HG03139 (cell line): ENCODE results near the gene SFT2D2.

Experiments used
- ATAC-seq: cut with Tn5 transposase; IDR thresholded peaks from one replicate; pipeline ENCODE4 v1.9.1; 2021; ENCODE audit not compliant: unreplicated experiment

Gene SFT2D2

GRCh38 chr1:168263130-168263529 is 37.3 kb downstream of the SFT2D2 start:
- ATAC-seq: no peak

- no peak for ATAC-seq
Observed at GRCh38 chr1:168264296-168264695, 38.5 kb downstream of the SFT2D2 start.

GRCh38 chr1:168265596-168265995 is 39.8 kb downstream of the SFT2D2 start:
- no peak for ATAC-seq

GRCh38 chr1:168266644-168267186 is 40.9 kb downstream of the SFT2D2 start:
- ATAC-seq: no peak

DNA sequence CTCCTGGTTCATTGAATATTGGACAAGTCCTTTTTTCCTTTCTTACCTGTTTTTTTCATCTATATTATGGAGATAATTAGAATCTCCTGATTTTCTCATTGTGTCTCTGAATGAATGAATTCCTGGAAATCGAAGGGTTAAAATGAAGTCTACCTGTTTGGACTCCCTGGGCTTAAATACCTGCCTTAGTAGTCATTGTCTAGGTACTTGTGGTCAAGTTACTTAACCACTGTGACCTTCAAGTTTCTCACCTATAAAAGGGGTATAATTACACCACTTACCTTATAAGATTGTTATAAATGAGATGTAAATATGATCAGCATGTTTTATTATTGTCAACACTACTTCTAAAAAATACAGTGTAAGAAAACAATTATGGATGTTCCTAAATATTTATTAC is 45.8 kb downstream of the SFT2D2 start:
- ATAC-seq: no peak

DNA sequence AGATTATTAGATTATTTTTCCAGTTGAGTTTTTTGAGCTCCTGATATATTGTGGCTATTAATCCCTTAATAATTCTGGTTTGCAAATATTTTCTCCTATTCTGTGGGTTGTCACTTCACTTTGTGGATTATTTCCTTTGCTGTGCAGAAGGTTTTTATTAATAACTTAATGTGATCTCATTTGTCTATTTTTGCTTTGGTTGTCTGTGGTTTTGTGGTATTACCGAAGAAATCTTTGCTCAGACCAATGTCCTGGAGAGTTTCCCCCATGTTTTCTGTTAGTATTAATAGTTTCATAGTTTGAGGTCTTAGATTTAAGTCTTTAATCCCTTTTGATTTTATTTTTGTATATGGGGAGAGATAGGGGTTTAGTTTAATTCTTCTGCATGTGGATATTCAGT is 47.8 kb downstream of the SFT2D2 start:
- ATAC-seq: no peak

DNA sequence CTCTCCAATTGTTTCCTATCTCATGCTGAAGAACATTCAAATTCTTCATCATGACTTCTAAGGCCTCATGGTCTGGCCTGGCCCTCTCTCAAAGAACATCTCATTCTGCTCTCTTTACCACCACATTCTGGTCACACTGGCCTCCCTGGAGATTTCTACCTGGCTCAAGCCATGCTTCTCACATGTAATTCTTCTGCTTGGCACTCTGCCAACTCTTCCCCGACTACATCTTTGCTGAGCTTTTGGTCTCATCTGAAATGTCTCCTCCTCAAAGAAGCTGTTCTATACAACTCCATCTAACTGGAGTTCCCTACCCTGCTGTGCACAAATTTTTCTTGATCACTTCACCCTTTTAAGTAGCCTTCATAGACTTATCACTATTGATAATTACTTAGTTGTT is 53.4 kb downstream of the SFT2D2 start:
- ATAC-seq: no peak

DNA sequence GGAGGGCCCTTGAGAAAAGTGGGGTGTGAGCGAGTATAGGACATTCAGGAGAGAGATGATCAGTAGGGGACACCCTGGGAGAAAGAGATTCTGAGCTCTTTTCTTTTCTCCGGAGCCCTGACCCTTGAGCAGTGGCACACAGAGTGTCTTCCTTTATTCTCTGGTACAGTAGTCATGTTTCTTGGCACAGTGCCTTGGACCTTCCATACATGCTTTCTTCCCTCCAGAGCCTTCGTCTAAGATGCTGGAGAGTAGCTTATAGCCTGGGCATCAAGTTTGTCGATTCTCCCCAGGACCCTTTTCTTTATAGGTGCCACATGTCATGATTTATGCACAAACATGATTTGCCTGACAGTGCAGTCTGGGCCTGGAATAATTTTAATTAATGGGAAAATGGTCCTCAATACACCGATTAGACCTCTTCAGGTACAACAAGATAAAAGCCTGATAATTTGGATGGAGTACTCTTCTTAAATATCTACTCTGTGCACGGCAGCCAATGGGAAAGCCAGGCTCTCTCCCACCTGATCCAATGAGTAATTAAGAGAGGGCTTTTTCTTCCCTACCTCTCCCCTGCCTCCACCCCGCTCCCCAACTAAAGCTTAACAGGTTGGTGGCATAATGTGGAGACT is 54.6 kb downstream of the SFT2D2 start, which contains the start of gene TBX19:
Gene TBX19 (plus strand): TSS at position 582 of the 632 bp plus-strand sequence. CDS start 214 bp downstream, outside the sequence.
- no peak for ATAC-seq

DNA sequence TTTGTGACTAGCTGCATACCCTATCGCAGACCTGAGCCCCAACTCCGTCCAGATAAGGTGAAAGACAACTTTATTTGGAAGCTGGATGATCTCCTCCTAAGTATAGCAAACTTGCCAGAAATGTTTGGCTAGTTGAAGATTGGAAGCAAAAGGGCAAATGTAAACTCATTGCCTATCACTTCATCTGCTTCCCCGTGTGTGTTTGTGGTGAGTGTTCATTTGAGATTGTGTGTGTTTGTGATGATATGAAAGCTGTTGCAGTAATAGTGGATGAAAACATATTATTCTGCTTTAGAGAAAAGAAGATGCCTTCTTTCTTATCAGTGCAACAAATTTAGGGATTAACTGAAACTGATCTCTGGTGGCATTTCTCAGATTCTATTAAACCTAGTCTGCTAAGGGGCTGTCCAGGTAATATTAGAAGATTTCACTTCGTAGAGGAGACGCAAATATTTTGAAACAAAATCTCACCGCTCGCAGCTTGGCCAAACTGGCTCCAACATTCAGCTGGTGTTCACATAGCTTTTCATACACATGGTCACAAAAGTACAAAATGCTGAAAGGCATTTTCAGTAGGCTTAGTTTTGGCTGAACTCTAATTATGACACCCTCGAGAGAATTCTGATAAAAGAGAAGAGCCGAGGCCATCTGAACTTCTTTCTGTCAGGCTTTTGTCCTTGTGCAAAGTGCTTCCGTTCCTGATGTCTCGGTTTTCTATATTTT is 56.0 kb downstream of the SFT2D2 start:
- ATAC-seq: no peak

- ATAC-seq: no peak
Observed at GRCh38 chr1:168285521-168285790, 59.7 kb downstream of the SFT2D2 start.

DNA sequence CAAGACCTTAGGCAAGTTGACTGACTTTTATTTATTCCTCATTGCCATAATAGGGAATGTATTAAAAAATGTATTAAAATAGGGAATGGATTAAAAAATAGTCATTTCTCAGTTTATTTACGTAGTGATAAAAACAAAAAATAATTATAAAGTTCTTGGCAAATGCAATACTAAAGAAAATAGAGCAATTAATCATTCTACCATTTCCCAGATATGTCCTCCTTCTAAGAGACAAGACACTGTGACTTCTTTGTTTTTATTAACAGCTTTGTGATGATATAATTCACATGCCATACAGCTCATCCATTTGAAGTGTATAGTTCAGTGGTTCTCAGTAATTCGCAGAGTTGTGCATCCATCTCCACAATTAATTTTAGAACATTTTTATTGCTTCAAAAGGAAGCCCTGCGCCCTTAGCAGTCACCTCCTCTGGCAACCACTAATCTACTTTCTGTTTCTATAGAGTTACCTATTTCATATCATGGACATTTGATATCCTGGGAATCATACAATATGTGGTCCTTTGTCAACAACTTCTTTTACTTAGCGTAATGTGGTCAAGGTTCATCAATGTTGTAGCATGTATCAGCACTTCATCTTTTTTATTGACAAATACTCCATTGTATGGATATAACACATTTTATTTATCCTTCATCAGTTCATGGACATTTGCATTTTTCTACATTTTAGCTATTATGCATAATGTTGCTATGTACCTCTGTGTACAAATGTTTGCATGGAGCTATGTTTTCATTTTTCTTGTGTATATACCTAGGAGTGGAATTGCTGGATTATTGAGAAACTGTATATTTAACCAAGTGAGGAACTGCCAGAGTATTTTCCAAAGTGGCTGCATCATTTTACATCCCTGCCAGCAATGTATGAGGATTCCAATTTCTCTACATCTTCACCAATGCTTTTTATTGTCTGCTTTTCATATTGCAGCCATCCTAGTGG is 60.4 kb downstream of the SFT2D2 start:
- ATAC-seq: no peak

DNA sequence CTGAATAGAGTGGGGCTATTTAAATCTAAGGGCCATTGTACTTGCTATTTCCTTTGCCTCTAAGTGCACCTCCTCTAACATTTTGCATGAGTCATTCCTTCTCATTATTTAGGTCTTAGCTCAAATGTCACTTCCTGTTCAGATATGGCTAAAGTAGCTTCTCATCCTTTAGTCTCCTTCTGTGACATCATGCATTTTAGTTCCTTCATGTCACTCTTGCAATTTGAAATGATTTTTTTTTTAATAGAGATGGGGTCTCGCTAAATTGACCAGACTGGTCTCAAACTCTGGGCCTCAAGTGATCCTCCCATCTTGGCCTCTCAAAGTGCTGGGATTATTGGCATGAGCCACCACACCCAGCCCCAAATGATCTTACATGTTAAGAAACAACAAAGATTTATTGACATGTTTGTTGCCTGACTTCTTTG is 61.4 kb downstream of the SFT2D2 start:
- no peak for ATAC-seq

- no peak for ATAC-seq
Observed at GRCh38 chr1:168288311-168289052, 62.7 kb downstream of the SFT2D2 start.

DNA sequence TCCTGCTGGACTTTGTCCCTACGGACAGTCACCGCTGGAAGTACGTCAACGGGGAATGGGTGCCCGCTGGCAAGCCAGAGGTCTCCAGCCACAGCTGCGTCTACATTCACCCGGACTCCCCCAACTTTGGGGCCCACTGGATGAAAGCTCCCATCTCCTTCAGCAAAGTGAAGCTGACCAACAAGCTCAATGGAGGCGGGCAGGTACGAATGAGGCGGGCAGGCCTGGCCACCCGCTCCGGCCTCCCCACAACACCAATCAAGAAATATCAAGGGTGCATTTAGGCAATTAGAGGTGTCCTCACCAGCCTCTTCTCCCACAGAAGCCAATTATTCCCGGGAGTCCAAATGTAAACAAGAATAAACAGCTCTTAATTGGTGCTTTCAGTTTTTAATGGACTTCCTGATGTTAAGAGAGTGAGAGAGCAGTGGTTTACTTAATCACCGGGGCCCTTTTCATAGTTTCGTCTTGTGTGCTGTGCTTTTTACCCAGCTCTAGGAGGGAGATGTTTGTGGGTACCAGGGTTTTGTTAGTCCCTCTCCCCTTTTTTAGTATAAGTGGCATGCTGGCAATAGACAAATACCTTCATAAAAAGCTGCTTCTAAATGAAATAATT is 65.5 kb downstream of the SFT2D2 start:
- ATAC-seq: no peak

DNA sequence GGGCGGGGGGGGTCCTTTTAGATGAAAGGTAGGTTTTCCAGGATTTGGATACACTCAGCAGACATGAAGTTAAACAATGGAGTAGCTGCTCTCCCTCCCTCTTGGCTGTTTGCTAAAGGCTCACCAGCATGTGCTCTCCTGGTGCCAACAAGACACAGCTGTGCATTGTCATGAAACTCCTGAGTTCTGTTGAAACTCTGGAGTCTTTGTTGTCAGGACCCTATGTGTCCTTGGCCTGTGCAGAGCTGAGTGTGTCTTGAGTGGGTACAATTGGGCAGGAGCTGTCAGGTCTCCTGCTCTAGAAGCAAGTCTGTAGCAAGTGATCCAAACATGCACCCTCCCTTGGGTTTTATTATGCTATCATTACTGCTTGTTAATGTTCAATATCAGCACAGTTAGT is 67.6 kb downstream of the SFT2D2 start:
- no peak for ATAC-seq

GRCh38 chr1:168295411-168296114 is 69.8 kb downstream of the SFT2D2 start:
- ATAC-seq: no peak

- no peak for ATAC-seq
Observed at GRCh38 chr1:168297019-168297730, 71.4 kb downstream of the SFT2D2 start.

- no peak for ATAC-seq
Observed at GRCh38 chr1:168298446-168298845, 72.6 kb downstream of the SFT2D2 start.

DNA sequence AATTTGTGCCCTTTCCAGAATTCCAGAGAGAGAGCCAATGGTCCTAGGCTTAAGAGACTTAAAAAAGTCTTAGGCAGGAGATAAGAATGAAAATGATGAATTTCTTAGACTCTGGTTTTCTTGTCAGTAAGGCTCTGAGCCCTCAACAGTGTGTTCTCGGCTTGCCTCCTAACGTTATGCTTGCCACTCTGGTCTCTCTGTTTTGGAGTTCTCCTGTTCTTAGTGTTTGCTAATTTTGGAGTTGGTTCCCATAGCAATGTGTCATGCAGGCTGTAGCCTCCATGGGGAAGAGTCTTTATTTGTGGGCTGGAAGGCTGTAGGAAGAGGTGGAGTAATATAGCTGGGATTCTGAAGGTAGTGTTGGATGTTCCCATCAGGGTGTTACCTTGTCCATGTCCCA is 74.8 kb downstream of the SFT2D2 start:
- ATAC-seq: no peak
